Keratinocyte (primary cell): Measurements from ENCODE around the gene POLD2. TPM values are rescaled to one million over a fixed set of nuclear protein-coding genes. Genes with fewer than 3 reads are reported as not detected.

Experiments
- DNase-seq: peaks from one replicate; pipeline ENCODE4 v3.0.0-alpha.2; 2011; ENCODE audit warnings: low read depth, missing footprints, low spot score
- FAIRE-seq: peaks from 2 replicates; lab custom pipeline; 2011; peaks lifted over from hg19 to GRCh38; lab: Jason Lieb, UNC
- H2AFZ ChIP-seq: 2 replicates; pipeline ENCODE4 v1.6.0; 2012; ENCODE audit warnings: low read length, control low read depth, inconsistent platforms; ENCODE audit not compliant: control insufficient read depth
- H3K27ac ChIP-seq: 2 replicates; pipeline ENCODE4 v1.5.1; 2011; ENCODE audit warnings: low read length; ENCODE audit not compliant: control insufficient read depth, insufficient read depth
- H3K27me3 ChIP-seq: 3 replicates; pipeline ENCODE4 v1.6.0; 2011; ENCODE audit warnings: low read length; ENCODE audit not compliant: control insufficient read depth, insufficient read depth; ENCODE audit errors: extremely low read depth
- H3K36me3 ChIP-seq, 2 experiments: 2 replicates in 1 of 2; 3 replicates in 1 of 2; pipeline ENCODE4 v1.5.1; 2011; ENCODE audit warnings: low read length in 2 of 2, mild to moderate bottlenecking in 1 of 2; ENCODE audit not compliant: control insufficient read depth in 2 of 2, insufficient read depth in 2 of 2; ENCODE audit errors: extremely low read depth in 1 of 2
- H3K4me1 ChIP-seq: 3 replicates; pipeline ENCODE4 v1.5.1; 2011; ENCODE audit warnings: low read length; ENCODE audit not compliant: control insufficient read depth, insufficient read depth; ENCODE audit errors: extremely low read depth
- H3K4me2 ChIP-seq: 3 replicates; pipeline ENCODE4 v1.6.0; 2011; ENCODE audit warnings: low read depth, low read length; ENCODE audit not compliant: control insufficient read depth, insufficient read depth; ENCODE audit errors: extremely low read depth
- H3K4me3 ChIP-seq, 3 experiments: fragments of 200-600 bp in 1 of 3; sonication (generic) in 1 of 3; 2 replicates in 2 of 3; 3 replicates in 1 of 3; pipeline ENCODE4 v1.5.1; 2011 to 2016; ENCODE audit warnings: low read length in 3 of 3, mild to moderate bottlenecking in 3 of 3, control low read depth in 2 of 3, inconsistent platforms in 1 of 3, low read depth in 1 of 3, mixed read lengths in 1 of 3, mixed run types in 1 of 3, moderate library complexity in 1 of 3; ENCODE audit not compliant: control insufficient read depth in 2 of 3, insufficient read depth in 2 of 3; ENCODE audit errors: extremely low read depth in 1 of 3
- H3K79me2 ChIP-seq: 2 replicates; pipeline ENCODE4 v1.6.0; 2012; ENCODE audit warnings: low read length; ENCODE audit not compliant: control insufficient read depth, insufficient read depth
- H3K9ac ChIP-seq: 3 replicates; pipeline ENCODE4 v1.6.0; 2011; ENCODE audit warnings: low read length; ENCODE audit not compliant: control insufficient read depth, insufficient read depth; ENCODE audit errors: extremely low read depth
- H3K9me1 ChIP-seq: 3 replicates; pipeline ENCODE4 v1.6.0; 2011; ENCODE audit warnings: low read length; ENCODE audit not compliant: control insufficient read depth, insufficient read depth; ENCODE audit errors: extremely low read depth
- H3K9me3 ChIP-seq: 2 replicates; pipeline ENCODE4 v1.5.1; 2012; ENCODE audit warnings: low read depth, low read length; ENCODE audit not compliant: control insufficient read depth
- H4K20me1 ChIP-seq: 3 replicates; pipeline ENCODE4 v1.6.0; 2011; ENCODE audit warnings: low read length; ENCODE audit not compliant: control insufficient read depth, insufficient read depth; ENCODE audit errors: extremely low read depth
- CTCF ChIP-seq, 3 experiments: IDR thresholded peaks in 1 of 3; conservative IDR thresholded peaks in 1 of 3; optimal IDR thresholded peaks in 1 of 3; 2 replicates in 2 of 3; 3 replicates in 1 of 3; pipeline versions ENCODE3 to v1.5.1; 2011; ENCODE audit warnings: low read length in 3 of 3, mild to moderate bottlenecking in 3 of 3, moderate library complexity in 2 of 3, control low read depth in 1 of 3, inconsistent platforms in 1 of 3; ENCODE audit not compliant: insufficient read depth in 2 of 3; ENCODE audit errors: extremely low read depth in 1 of 3
- EZH2 ChIP-seq: IDR thresholded peaks from one replicate; pipeline ENCODE4 v1.6.1; 2012; ENCODE audit warnings: inconsistent platforms, mild to moderate bottlenecking, low read length, moderate library complexity
- dilution Hi-C: fragments of 300-500 bp; cut with MboI; formaldehyde crosslinking; loops from one replicate; pipeline ENCODE4 v1.7.0; 2020; ENCODE audit warnings: low sequenced_read_pairs; ENCODE audit not compliant: extremely low pct_ligation_motif_present
- polyA plus RNA-seq, 5 experiments: library from polyadenylated mRNA; depleted of rRNA in 3 of 5; stranded (reverse) in 3 of 5; stranded (forward) in 1 of 5; unstranded in 1 of 5; fragments of >200 nt; gene quantifications; 1 replicate in 1 of 5; 2 replicates in 3 of 5; 3 replicates in 1 of 5; pipeline versions ENCODE4 v1.2.1 to v1.2.3, GENCODE V29; 2011 to 2012; ENCODE audit warnings: missing spikeins in 2 of 5, low read depth in 1 of 5, low replicate concordance in 1 of 5

Gene POLD2
- polyA plus RNA-seq, 1 donor (not counting 4 experiments of a cell fraction or from before 2014, with no cell fraction given), result 158 TPM

DNA sequence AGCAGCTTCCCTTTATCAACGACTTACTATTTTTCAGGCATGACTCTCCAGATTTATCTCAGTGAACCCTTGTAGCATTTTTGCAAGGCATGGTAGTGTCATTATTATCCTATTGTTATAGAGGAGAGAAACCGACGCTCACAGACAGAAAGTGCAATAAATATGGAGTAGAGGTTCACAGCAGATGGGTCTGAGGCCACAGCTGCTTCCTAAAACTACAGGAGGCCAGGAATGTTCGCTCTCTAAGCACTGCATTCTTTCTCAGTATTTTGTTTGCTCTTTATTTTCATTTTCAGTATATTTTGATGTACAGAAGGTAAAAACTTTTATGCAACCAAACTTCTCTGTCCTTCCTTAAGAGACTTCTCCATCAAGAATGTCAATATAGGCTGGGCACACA, 23.7 kb downstream of the POLD2 start:
- H3K4me1 ChIP-seq, result peaks cover 17% of the 10 kb centered on the region
- no peak overlapping the region for H3K27ac ChIP-seq
- dilution Hi-C loops, result no loop called here
- H3K79me2 ChIP-seq, result no peaks in the 10 kb centered on the region
- H3K4me3 ChIP-seq, result no peak overlapping the region
- no peaks in the 10 kb centered on the region for H4K20me1 ChIP-seq
- DNase-seq (no peak), FAIRE-seq (no peak)
- no peak overlapping the region for H3K4me2 ChIP-seq
- H3K36me3 ChIP-seq, result no peaks in the 10 kb centered on the region
- H3K9ac ChIP-seq, result no peak overlapping the region
- H2AFZ ChIP-seq, result no peak overlapping the region
- H3K9me1 ChIP-seq, result no peaks in the 10 kb centered on the region
- peaks cover 5% of the 10 kb centered on the region for H3K27me3 ChIP-seq
- TF ChIP-seq CTCF (optimal IDR thresholded peaks at IDR 0.05 in 1 of 3, IDR thresholded peaks at IDR 0.05 in 1 of 3, conservative IDR thresholded peaks at IDR 0.05 in 1 of 3; ENCODE audit: extremely low read depth in 1 of 3, insufficient read depth in 2 of 3, low read length in 3 of 3) (no peak), EZH2 (no peak)
- no peaks in the 10 kb centered on the region for H3K9me3 ChIP-seq

GRCh38 chr7:44098092-44099068, 25.0 kb downstream of the POLD2 start:
- no peak for TF ChIP-seq EZH2
- TF ChIP-seq CTCF (optimal IDR thresholded peaks at IDR 0.05 in 1 of 3, IDR thresholded peaks at IDR 0.05 in 1 of 3, conservative IDR thresholded peaks at IDR 0.05 in 1 of 3; ENCODE audit: extremely low read depth in 1 of 3, insufficient read depth in 2 of 3, low read length in 3 of 3), result no peak
- no peaks in the 10 kb centered on the region for H3K36me3 ChIP-seq
- H3K4me2 ChIP-seq, result no peak overlapping the region
- no peaks in the 10 kb centered on the region for H3K9me3 ChIP-seq
- H3K27ac ChIP-seq, result no peak overlapping the region
- no peaks in the 10 kb centered on the region for H4K20me1 ChIP-seq
- peaks cover 14% of the 10 kb centered on the region for H3K4me1 ChIP-seq
- no peaks in the 10 kb centered on the region for H3K9me1 ChIP-seq
- FAIRE-seq, result no peak
- no peaks in the 10 kb centered on the region for H3K79me2 ChIP-seq
- dilution Hi-C loops, result no loop called here
- no peak overlapping the region for H2AFZ ChIP-seq
- H3K9ac ChIP-seq, result no peak overlapping the region
- no peak for DNase-seq
- no peaks in the 10 kb centered on the region for H3K27me3 ChIP-seq
- H3K4me3 ChIP-seq, result no peak overlapping the region
